Measurements from ENCODE around the gene DLG2. TPM values are rescaled to one million over a fixed set of nuclear protein-coding genes. Genes with fewer than 3 reads are reported as not detected.

The DLG2 gene
- polyA plus RNA-seq, 1 experiment, result 0.68 TPM

GRCh38 chr11:83678831-83679584 lies 1948.1 kb downstream of the DLG2 start:
- ChIA-PET CTCF (no interaction called here), POLR2A (interaction anchor here (0.6 kb wide), 1 partner anchor 166 kb away, joined by 4 read pairs; no protein-coding TSS in a partner anchor)
- no peak for DNase-seq (ENCODE audit: low read depth, low spot score)
- no peak overlapping the region for H3K4me3 ChIP-seq (ENCODE audit: low read depth, low read length)
- H3K27ac ChIP-seq (ENCODE audit: low read depth, low read length), result no peak overlapping the region
- H3K27me3 ChIP-seq (ENCODE audit: control insufficient read depth, insufficient read depth, low read length), result peaks cover 3% of the 10 kb centered on the region
- no peaks in the 10 kb centered on the region for H3K9me3 ChIP-seq (ENCODE audit: control insufficient read depth, insufficient read depth, low read length)
- TF ChIP-seq CTCF (IDR thresholded peaks at IDR 0.05; ENCODE audit: low read depth, low read length), result no peak

GRCh38 chr11:83677730-83678129 lies 1949.4 kb downstream of the DLG2 start:
- CTCF ChIA-PET, result no interaction called here

GRCh38 chr11:83676056-83676601 lies 1951.0 kb downstream of the DLG2 start:
- Histone ChIP-seq H3K9me3 (ENCODE audit: control insufficient read depth, insufficient read depth, low read length) (no peaks in the 10 kb centered on the region), H3K27ac (ENCODE audit: low read depth, low read length) (no peak overlapping the region), H3K27me3 (ENCODE audit: control insufficient read depth, insufficient read depth, low read length) (no peaks in the 10 kb centered on the region), H3K4me3 (ENCODE audit: low read depth, low read length) (no peak overlapping the region)
- POLR2A ChIA-PET, result no interaction called here
- CTCF ChIA-PET, result interaction anchor here (0.8 kb wide), 1 partner anchor 12 kb away, joined by 3 read pairs; no protein-coding TSS in a partner anchor
- TF ChIP-seq CTCF (IDR thresholded peaks at IDR 0.05; ENCODE audit: low read depth, low read length), result no peak
- DNase-seq (ENCODE audit: low read depth, low spot score), result no peak

More at GRCh38 chr11:83677730-83678129, 1949.4 kb downstream of the DLG2 start:
- Histone ChIP-seq H3K9me3 (ENCODE audit: control insufficient read depth, insufficient read depth, low read length) (no peaks in the 10 kb centered on the region), H3K27me3 (ENCODE audit: control insufficient read depth, insufficient read depth, low read length) (peaks cover 1% of the 10 kb centered on the region), H3K27ac (ENCODE audit: low read depth, low read length) (no peak overlapping the region), H3K4me3 (ENCODE audit: low read depth, low read length) (no peak overlapping the region)
- no peak for TF ChIP-seq CTCF (IDR thresholded peaks at IDR 0.05; ENCODE audit: low read depth, low read length)
- no peak for DNase-seq (ENCODE audit: low read depth, low spot score)
- POLR2A ChIA-PET, result no interaction called here

- Histone ChIP-seq H3K4me3 (ENCODE audit: low read depth, low read length) (no peak overlapping the region), H3K27me3 (ENCODE audit: control insufficient read depth, insufficient read depth, low read length) (no peaks in the 10 kb centered on the region), H3K9me3 (ENCODE audit: control insufficient read depth, insufficient read depth, low read length) (no peaks in the 10 kb centered on the region), H3K27ac (ENCODE audit: low read depth, low read length) (no peak overlapping the region)
- CTCF ChIA-PET, result interaction anchor here (1.5 kb wide), 1 partner anchor 382 kb away, joined by 3 read pairs; no protein-coding TSS in a partner anchor
- POLR2A ChIA-PET, result no interaction called here
- DNase-seq (ENCODE audit: low read depth, low spot score), result no peak
- TF ChIP-seq CTCF (IDR thresholded peaks at IDR 0.05; ENCODE audit: low read depth, low read length), result no peak
These were observed 1952.8 kb downstream of the DLG2 start for GRCh38 chr11:83674102-83674896.
